Measurements from ENCODE around the gene PSMG4. TPM values are rescaled to one million over a fixed set of nuclear protein-coding genes. Genes with fewer than 3 reads are reported as not detected.

The PSMG4 gene
- total and polyA plus RNA-seq, 9 of the 15 experiments (the other 6 are each of a cell fraction or from before 2014, with no cell fraction given): 12.9 to 185 (median 52.0) TPM

Other genes starting within 250 kb of the PSMG4 start
- 14.4 and 15.8 TPM in 2 replicates for gene RIPK1, start 190.5 kb upstream of the PSMG4 start, total RNA-seq (2014; rRNA removed)
- gene RIPK1, start 190.5 kb upstream of the PSMG4 start, total RNA-seq (2014; rRNA removed; fragmentation: Illumina TruSeq; extraction: Trizol): 17.7 and 19.6 TPM in 2 replicates
- 20.9 and 23.2 TPM in 2 replicates for gene RIPK1, start 190.5 kb upstream of the PSMG4 start, total RNA-seq (2015; rRNA removed; fragmentation: Illumina TruSeq; extraction: Trizol)
- gene RIPK1, start 190.5 kb upstream of the PSMG4 start, total RNA-seq (2021): 17.2 and 19.4 TPM in 2 replicates
- gene RIPK1, start 190.5 kb upstream of the PSMG4 start, polyA plus RNA-seq (2011; rRNA removed): 15.9 and 23.2 TPM in 2 replicates
- gene RIPK1, start 190.5 kb upstream of the PSMG4 start, polyA plus RNA-seq (2014; fragmentation: Illumina TruSeq; extraction: Trizol): 21.7 and 24.9 TPM in 2 replicates
- 1 to 10 TPM; 3.8 to 4.5 TPM for gene RIPK1, start 190.5 kb upstream of the PSMG4 start, polyA plus RNA-seq (2014; fragmentation: Nextera tagmentation; extraction: Ambion mirVana)
- 14.5 and 16.9 TPM in 2 replicates for gene RIPK1, start 190.5 kb upstream of the PSMG4 start, polyA plus RNA-seq (2014; rRNA removed)
- 4.1 and 6.3 TPM in 2 replicates for gene BPHL, start 140.2 kb upstream of the PSMG4 start, total RNA-seq (2014; rRNA removed)
- 8.5 and 9.8 TPM in 2 replicates for gene BPHL, start 140.2 kb upstream of the PSMG4 start, total RNA-seq (2014; rRNA removed; fragmentation: Illumina TruSeq; extraction: Trizol)
- 7.1 and 8.2 TPM in 2 replicates for gene BPHL, start 140.2 kb upstream of the PSMG4 start, total RNA-seq (2015; rRNA removed; fragmentation: Illumina TruSeq; extraction: Trizol)
- gene BPHL, start 140.2 kb upstream of the PSMG4 start, total RNA-seq (2021): 10.3 and 10.4 TPM in 2 replicates
- 14.0 and 17.4 TPM in 2 replicates for gene BPHL, start 140.2 kb upstream of the PSMG4 start, polyA plus RNA-seq (2011; rRNA removed)
- 6.6 and 8.2 TPM in 2 replicates for gene BPHL, start 140.2 kb upstream of the PSMG4 start, polyA plus RNA-seq (2014; fragmentation: Illumina TruSeq; extraction: Trizol)
- 1 to 10 TPM; 3.5 to 9.3 TPM for gene BPHL, start 140.2 kb upstream of the PSMG4 start, polyA plus RNA-seq (2014; fragmentation: Nextera tagmentation; extraction: Ambion mirVana)
- 6.3 and 8.1 TPM in 2 replicates for gene BPHL, start 140.2 kb upstream of the PSMG4 start, polyA plus RNA-seq (2014; rRNA removed)
- 92.1 and 101 TPM in 2 replicates for gene TUBB2A, start 101.4 kb upstream of the PSMG4 start, total RNA-seq (2014; rRNA removed)
- 18.1 and 23.5 TPM in 2 replicates for gene TUBB2A, start 101.4 kb upstream of the PSMG4 start, total RNA-seq (2014; rRNA removed; fragmentation: Illumina TruSeq; extraction: Trizol)
- 43.2 and 44.9 TPM in 2 replicates for gene TUBB2A, start 101.4 kb upstream of the PSMG4 start, total RNA-seq (2015; rRNA removed; fragmentation: Illumina TruSeq; extraction: Trizol)
- gene TUBB2A, start 101.4 kb upstream of the PSMG4 start, total RNA-seq (2021): 81.8 and 82.4 TPM in 2 replicates
- gene TUBB2A, start 101.4 kb upstream of the PSMG4 start, polyA plus RNA-seq (2011; rRNA removed): 45.6 and 52.0 TPM in 2 replicates
- 50.1 and 68.1 TPM in 2 replicates for gene TUBB2A, start 101.4 kb upstream of the PSMG4 start, polyA plus RNA-seq (2014; fragmentation: Illumina TruSeq; extraction: Trizol)
- gene TUBB2A, start 101.4 kb upstream of the PSMG4 start, polyA plus RNA-seq (2014; fragmentation: Nextera tagmentation; extraction: Ambion mirVana): 1 to 10 TPM; 3.6 to 6.3 TPM
- 73.1 and 73.4 TPM in 2 replicates for gene TUBB2A, start 101.4 kb upstream of the PSMG4 start, polyA plus RNA-seq (2014; rRNA removed)
- 6.4 and 7.3 TPM in 2 replicates for gene TUBB2B, start 31.3 kb upstream of the PSMG4 start, total RNA-seq (2014; rRNA removed)
- 1.6 and 2.3 TPM in 2 replicates for gene TUBB2B, start 31.3 kb upstream of the PSMG4 start, total RNA-seq (2014; rRNA removed; fragmentation: Illumina TruSeq; extraction: Trizol)
- 3.3 and 3.8 TPM in 2 replicates for gene TUBB2B, start 31.3 kb upstream of the PSMG4 start, total RNA-seq (2015; rRNA removed; fragmentation: Illumina TruSeq; extraction: Trizol)
- 5.1 and 5.8 TPM in 2 replicates for gene TUBB2B, start 31.3 kb upstream of the PSMG4 start, total RNA-seq (2021)
- 9.7 and 14.5 TPM in 2 replicates for gene TUBB2B, start 31.3 kb upstream of the PSMG4 start, polyA plus RNA-seq (2011; rRNA removed)
- gene TUBB2B, start 31.3 kb upstream of the PSMG4 start, polyA plus RNA-seq (2014; fragmentation: Illumina TruSeq; extraction: Trizol): 4.6 and 9.1 TPM in 2 replicates
- gene TUBB2B, start 31.3 kb upstream of the PSMG4 start, polyA plus RNA-seq (2014; fragmentation: Nextera tagmentation; extraction: Ambion mirVana): under 1 TPM; 0.11 to 0.18 TPM
- 6.1 and 7.0 TPM in 2 replicates for gene TUBB2B, start 31.3 kb upstream of the PSMG4 start, polyA plus RNA-seq (2014; rRNA removed)
- gene SLC22A23, start 198.1 kb downstream of the PSMG4 start, total RNA-seq (2014; rRNA removed): 4.0 TPM in 2 replicates
- 1.6 and 1.9 TPM in 2 replicates for gene SLC22A23, start 198.1 kb downstream of the PSMG4 start, total RNA-seq (2014; rRNA removed; fragmentation: Illumina TruSeq; extraction: Trizol)
- 1.1 and 1.2 TPM in 2 replicates for gene SLC22A23, start 198.1 kb downstream of the PSMG4 start, total RNA-seq (2015; rRNA removed; fragmentation: Illumina TruSeq; extraction: Trizol)
- 7.3 and 8.7 TPM in 2 replicates for gene SLC22A23, start 198.1 kb downstream of the PSMG4 start, total RNA-seq (2021)
- 2.1 and 3.2 TPM in 2 replicates for gene SLC22A23, start 198.1 kb downstream of the PSMG4 start, polyA plus RNA-seq (2011; rRNA removed)
- gene SLC22A23, start 198.1 kb downstream of the PSMG4 start, polyA plus RNA-seq (2014; fragmentation: Illumina TruSeq; extraction: Trizol): 4.1 and 5.4 TPM in 2 replicates
- under 1 TPM; 0.30 to 0.32 TPM for gene SLC22A23, start 198.1 kb downstream of the PSMG4 start, polyA plus RNA-seq (2014; fragmentation: Nextera tagmentation; extraction: Ambion mirVana)
- 2.5 and 4.7 TPM in 2 replicates for gene SLC22A23, start 198.1 kb downstream of the PSMG4 start, polyA plus RNA-seq (2014; rRNA removed)